ENCODE data around the gene IVNS1ABP. TPM values are rescaled to one million over a fixed set of nuclear protein-coding genes. Genes with fewer than 3 reads are reported as not detected.
"Not testable (repeated sequence)": the region's sequence is repeated elsewhere in the genome, so short reads cannot be mapped to it uniquely, and the experiment has no call there.

Gene IVNS1ABP
- 36.8 and 49.8 TPM in 2 replicates for total RNA-seq

- peak; percentile 97 for DNase-seq (ENCODE audit: low read depth in 2 of 2)
Measured at GRCh38 chr1:185317034-185317885, at the start of gene IVNS1ABP. Gene IVNS1ABP (minus strand): TSS chr1:185317243. CDS start chr1:185309493, 7,750 bp downstream.

GRCh38 chr1:185365951-185366350 lies 48.9 kb upstream of the IVNS1ABP start:
- DNase-seq (ENCODE audit: low read depth in 2 of 2): no peak

GRCh38 chr1:185364528-185364927 lies 47.5 kb upstream of the IVNS1ABP start:
- DNase-seq (ENCODE audit: low read depth in 2 of 2): not testable (repeated sequence)

GRCh38 chr1:185363205-185363604 lies 46.2 kb upstream of the IVNS1ABP start:
- DNase-seq (ENCODE audit: low read depth in 2 of 2): peak in 1 of 2 donors; percentile 31

- peak in 1 of 2 donors; percentile 51 for DNase-seq (ENCODE audit: low read depth in 2 of 2)
Measured at GRCh38 chr1:185360714-185361113, 43.7 kb upstream of the IVNS1ABP start.

- no peak for DNase-seq (ENCODE audit: low read depth in 2 of 2)
Measured at GRCh38 chr1:185358957-185359356, 41.9 kb upstream of the IVNS1ABP start.

- no peak for DNase-seq (ENCODE audit: low read depth in 2 of 2)
Measured at GRCh38 chr1:185355947-185356346, 38.9 kb upstream of the IVNS1ABP start.

- DNase-seq (ENCODE audit: low read depth in 2 of 2): peak in 1 of 2 donors; percentile 44
Measured at GRCh38 chr1:185353124-185353523, 36.1 kb upstream of the IVNS1ABP start.

- DNase-seq (ENCODE audit: low read depth in 2 of 2): peak; percentile 76 to 90
Measured at GRCh38 chr1:185351734-185352466, 34.9 kb upstream of the IVNS1ABP start.

GRCh38 chr1:185350027-185350442 lies 33.0 kb upstream of the IVNS1ABP start:
- DNase-seq (ENCODE audit: low read depth in 2 of 2): no peak

- no peak for DNase-seq (ENCODE audit: low read depth in 2 of 2)
Measured at GRCh38 chr1:185349556-185349955, 32.5 kb upstream of the IVNS1ABP start.

GRCh38 chr1:185348985-185349384 lies 31.9 kb upstream of the IVNS1ABP start:
- DNase-seq (ENCODE audit: low read depth in 2 of 2): no peak

GRCh38 chr1:185348296-185348695 lies 31.3 kb upstream of the IVNS1ABP start:
- DNase-seq (ENCODE audit: low read depth in 2 of 2): no peak

- DNase-seq (ENCODE audit: low read depth in 2 of 2): peak in 1 of 2 donors; percentile 76
Measured at GRCh38 chr1:185345913-185346720, 29.1 kb upstream of the IVNS1ABP start.

- no peak for DNase-seq (ENCODE audit: low read depth in 2 of 2)
Measured at GRCh38 chr1:185343306-185343705, 26.3 kb upstream of the IVNS1ABP start.

- DNase-seq (ENCODE audit: low read depth in 2 of 2): no peak
Measured at GRCh38 chr1:185342672-185343259, 25.7 kb upstream of the IVNS1ABP start.

GRCh38 chr1:185342017-185342416 lies 25.0 kb upstream of the IVNS1ABP start:
- DNase-seq (ENCODE audit: low read depth in 2 of 2): no peak

GRCh38 chr1:185341196-185341781 lies 24.2 kb upstream of the IVNS1ABP start:
- DNase-seq (ENCODE audit: low read depth in 2 of 2): no peak

- DNase-seq (ENCODE audit: low read depth in 2 of 2): peak in 1 of 2 donors; percentile 68
Measured at GRCh38 chr1:185338719-185339622, 21.9 kb upstream of the IVNS1ABP start.

- DNase-seq (ENCODE audit: low read depth in 2 of 2): peak in 1 of 2 donors; percentile 43
Measured at GRCh38 chr1:185337246-185337645, 20.2 kb upstream of the IVNS1ABP start.

All from lung microvascular endothelial cell (primary cell).